Measurements from ENCODE around the gene RFX3.

Gene RFX3

DNA sequence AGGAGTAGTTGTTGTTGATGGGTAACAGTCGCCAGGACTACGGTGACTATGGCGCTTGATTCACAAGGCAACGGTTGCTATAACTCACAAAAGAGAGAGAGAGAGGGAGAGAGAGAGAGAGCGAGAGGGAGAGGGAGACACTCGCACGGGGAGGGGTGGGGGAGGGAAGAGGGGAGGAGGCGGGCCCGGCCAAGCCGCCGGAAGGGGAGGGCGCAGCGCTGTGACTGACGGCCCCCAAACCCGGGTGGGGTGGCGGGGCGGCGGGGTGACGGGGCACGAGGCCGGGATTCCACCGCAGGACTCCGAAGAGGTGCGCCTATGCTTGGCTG lies at the start of gene RFX3:
Gene RFX3 (minus strand): TSS at position 166 of the 329 bp plus-strand sequence. CDS start 130,413 bp downstream, outside the sequence.
- DNase-seq = peak; percentile 95

DNA sequence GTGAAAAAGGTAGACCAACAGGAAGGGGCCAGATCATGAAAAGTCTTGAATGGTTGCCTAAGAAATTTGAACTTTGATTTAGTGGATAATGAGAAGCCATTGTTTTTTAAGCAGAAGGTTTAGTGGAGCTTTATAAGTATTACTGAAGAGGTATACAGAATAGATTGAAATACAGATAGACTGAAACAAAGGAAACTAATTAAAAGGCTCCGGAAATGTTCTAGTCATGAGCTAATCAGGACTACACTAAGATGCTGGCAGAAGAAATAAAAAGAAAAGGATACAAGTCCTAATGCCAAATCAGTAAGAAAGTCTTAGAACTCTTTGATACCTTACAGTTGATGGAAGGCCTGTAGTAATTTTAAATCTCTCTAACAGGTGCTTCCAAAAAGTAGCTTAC lies 45.7 kb upstream of the RFX3 start:
- no peak for DNase-seq

GRCh38 chr9:3569529-3569928 lies 43.7 kb upstream of the RFX3 start:
- no peak for DNase-seq

DNA sequence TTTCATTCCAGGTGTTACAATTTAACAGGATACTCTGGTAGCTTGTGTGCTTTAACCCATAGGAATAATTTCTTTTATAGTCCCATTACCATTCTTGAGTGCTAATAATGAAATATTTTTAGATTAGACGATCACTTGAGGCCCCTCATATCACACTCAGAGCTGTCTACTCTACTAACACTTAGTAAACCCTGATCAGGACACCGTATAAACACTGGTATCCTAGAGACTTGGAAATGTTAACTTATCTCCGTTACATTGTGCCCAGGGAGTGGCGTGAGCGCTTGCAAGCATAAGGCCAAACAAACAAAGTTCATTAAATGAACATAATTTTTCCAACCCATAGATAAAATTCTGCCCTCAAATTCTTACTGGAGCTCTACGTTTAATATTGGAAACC lies 42.2 kb upstream of the RFX3 start:
- DNase-seq = no peak

- no peak for DNase-seq
These were observed 27.4 kb upstream of the RFX3 start for GRCh38 chr9:3553076-3553765.

DNA sequence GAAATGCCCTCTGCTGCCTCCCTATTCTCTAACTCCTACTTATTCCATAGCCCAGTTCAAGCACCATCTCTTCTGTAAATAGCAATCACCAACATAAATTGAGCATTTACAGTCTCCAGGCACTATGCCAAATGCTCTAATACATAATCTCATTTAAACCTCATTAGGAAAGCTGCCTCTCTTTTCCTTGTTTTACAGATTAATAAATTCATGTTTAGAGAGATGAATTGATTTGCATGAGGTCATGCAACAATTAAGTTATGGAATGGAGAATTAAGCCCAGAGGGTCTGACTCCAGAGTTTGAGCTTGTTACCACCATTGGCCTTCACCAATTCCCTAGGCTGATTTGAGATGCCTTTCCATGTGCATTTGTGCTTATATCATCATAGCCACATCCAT lies 23.4 kb upstream of the RFX3 start:
- DNase-seq = no peak

GRCh38 chr9:3548648-3549047 lies 22.8 kb upstream of the RFX3 start:
- DNase-seq = no peak

DNA sequence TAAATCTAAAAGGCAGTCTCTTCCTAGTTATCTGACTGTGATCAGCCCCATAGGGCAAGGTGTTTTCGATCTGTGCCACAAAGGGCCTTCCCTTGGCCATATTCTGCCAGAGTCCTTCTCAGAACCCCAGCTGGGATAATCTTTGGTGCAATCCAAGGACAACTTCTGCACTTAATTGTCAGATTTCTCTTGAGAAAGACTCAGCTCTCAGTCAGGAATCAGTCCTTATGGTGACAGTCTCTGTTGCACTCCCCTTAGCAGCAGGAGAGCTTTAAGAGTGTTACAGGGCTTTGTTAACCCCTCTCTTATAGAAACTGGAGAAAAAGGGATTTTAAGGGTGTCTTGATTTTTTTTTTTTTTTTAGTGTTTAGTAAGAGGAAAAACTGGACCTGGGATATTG lies 15.4 kb upstream of the RFX3 start:
- DNase-seq = no peak

- no peak for DNase-seq
These were observed 9.0 kb upstream of the RFX3 start for GRCh38 chr9:3534614-3535404.

- DNase-seq = no peak
These were observed 6.4 kb upstream of the RFX3 start for GRCh38 chr9:3532158-3532557.

DNA sequence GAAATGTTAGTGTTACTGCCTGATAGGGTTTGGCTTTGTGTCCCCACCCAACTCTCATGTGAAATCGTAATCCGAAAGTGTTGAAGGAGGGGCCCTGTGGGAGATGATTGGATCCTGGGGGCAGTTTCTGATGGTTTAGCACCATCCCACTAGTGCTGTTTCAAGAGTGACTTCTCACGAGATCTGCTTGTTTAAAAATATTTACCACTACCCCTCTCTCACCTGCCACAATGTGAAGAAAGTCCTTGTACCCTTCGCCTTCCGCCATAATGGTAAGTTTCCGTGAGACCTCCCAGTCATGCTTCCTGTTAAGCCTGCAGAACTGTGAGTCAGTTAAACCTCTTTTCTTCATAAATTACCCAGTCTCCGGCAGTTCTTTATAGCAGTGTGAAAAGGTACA lies 2.6 kb upstream of the RFX3 start:
- DNase-seq = peak; percentile 73

- DNase-seq = peak; percentile 55
These were observed 1.5 kb upstream of the RFX3 start for GRCh38 chr9:3526997-3527940.

- peak; percentile 96 for DNase-seq
These were observed 580 bp upstream of the RFX3 start for GRCh38 chr9:3526165-3526996.

DNA sequence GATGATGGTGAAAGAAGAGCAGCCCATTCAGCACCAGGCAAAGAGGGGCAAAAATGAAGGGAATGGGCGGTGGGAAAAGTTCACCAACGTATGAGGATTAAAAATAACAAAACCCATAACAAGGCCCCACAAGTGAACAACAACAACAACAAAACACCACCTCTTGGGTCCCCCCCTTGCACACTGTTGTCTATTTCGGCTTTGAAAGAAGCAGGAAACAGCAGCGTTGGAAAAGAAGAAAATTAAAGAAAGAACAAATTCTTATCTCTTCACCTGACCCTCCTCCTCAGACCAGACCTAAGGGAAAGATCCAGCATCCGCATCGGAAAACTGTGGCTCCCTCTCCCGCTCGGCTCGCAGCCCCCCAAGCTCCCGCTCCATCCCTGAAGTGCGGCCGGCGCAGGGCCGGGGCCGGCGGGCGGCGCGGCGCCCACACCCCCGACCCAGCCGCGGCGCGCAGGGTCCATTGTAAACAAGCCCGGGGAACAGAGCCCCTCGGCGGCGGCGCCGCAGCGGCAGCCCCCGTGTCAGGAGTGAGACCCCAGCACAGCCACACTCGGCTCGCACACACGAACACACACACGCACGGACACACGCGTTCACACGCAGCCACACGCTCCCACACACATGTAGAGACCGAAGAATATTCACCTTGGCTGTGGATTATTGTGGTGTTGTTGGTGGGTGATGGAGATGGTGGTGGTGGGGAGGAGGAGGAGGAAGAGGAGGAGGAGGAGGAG lies 535 bp downstream of the RFX3 start:
- peak; percentile 83 for DNase-seq

GRCh38 chr9:3521966-3522365 lies 3.8 kb downstream of the RFX3 start:
- DNase-seq = no peak

- no peak for DNase-seq
These were observed 5.2 kb downstream of the RFX3 start for GRCh38 chr9:3520564-3520963.

- no peak for DNase-seq
These were observed 8.3 kb downstream of the RFX3 start for GRCh38 chr9:3517377-3518048.

DNA sequence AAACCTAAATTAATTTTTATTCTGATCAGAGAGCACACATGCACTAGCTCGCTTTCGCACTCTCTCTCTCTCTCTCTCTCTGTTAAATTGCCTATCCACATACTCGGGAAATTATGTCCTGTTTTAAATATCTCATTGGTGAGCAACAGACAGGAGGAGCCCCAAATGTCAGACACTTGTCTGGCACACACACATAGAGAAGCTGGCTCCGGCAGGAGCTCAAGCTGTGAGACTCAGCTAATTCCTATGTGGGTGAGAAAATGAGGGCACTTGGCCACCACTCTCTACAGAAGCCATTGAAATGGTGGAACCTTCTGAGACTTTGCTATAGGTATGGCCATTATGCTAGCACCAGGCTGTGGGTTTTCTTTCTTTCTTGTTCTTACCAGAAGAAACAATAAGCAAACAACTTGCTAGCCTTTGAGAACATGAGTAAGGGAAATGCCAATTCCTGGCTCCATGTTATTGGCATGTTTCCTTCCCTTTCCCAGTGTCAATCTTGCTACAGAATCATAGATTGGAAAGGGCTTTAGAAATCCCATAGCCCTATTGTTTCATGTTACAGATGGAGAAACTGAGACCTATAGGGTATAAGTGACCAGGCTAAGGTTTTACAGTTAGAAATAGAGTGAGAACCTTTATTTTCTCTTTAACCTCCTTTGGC lies 9.0 kb downstream of the RFX3 start:
- DNase-seq = no peak

GRCh38 chr9:3515405-3515804 lies 10.4 kb downstream of the RFX3 start:
- no peak for DNase-seq

GRCh38 chr9:3514786-3515185 lies 11.0 kb downstream of the RFX3 start:
- no peak for DNase-seq
